Gastroesophageal sphincter (tissue), 4 donors: ENCODE measurements around the gene ZNF569. TPM values are rescaled to one million over a fixed set of nuclear protein-coding genes. Genes with fewer than 3 reads are reported as not detected.

Experiments used
- ATAC-seq: fragments of 150-250 bp; one replicate; pipeline ENCODE4 v1.9.1; 2016; ENCODE audit warnings: mild to moderate bottlenecking, moderate library complexity
- H3K27ac ChIP-seq, 4 donors: fragments of 200-600 bp; sonication (generic) in 3 of 4; 1 replicate in 3 of 4; 2 replicates in 1 of 4; pipeline ENCODE4 v1.5.1; 2016 to 2019
- H3K27me3 ChIP-seq: fragments of 200-600 bp; sonication (generic); one replicate; pipeline ENCODE4 v1.5.1; 2019
- H3K36me3 ChIP-seq, 2 donors: fragments of 200-600 bp; sonication (generic); one replicate each; pipeline ENCODE4 v1.5.1; 2019; ENCODE audit warnings: control low read depth in 1 of 2
- H3K4me1 ChIP-seq, 3 donors: fragments of 200-600 bp; sonication (generic); 1 replicate in 2 of 3; 2 replicates in 1 of 3; pipeline ENCODE4 v1.5.1; 2016 to 2019; ENCODE audit warnings: control low read depth in 2 of 3
- H3K4me3 ChIP-seq, 2 donors: fragments of 200-600 bp; sonication (generic); one replicate each; pipeline ENCODE4 v1.5.1; 2019; ENCODE audit warnings: mild to moderate bottlenecking in 1 of 2, moderate library complexity in 1 of 2
- H3K9me3 ChIP-seq, 3 donors: fragments of 200-600 bp; sonication (generic); one replicate each; pipeline ENCODE4 v1.5.1; 2017 to 2019; ENCODE audit warnings: control low read depth in 2 of 3
- CTCF ChIP-seq, 4 experiments: fragments of 200-600 bp in 2 of 4; fragments of 450-650 bp in 2 of 4; sonication (generic) in 1 of 4; IDR thresholded peaks; one replicate each; pipeline ENCODE4 v1.5.1; 2017 to 2019; ENCODE audit warnings: antibody characterized with exemption in 4 of 4, mild to moderate bottlenecking in 2 of 4, moderate library complexity in 2 of 4
- EP300 ChIP-seq: sonication (generic); formaldehyde crosslinking; IDR thresholded peaks from one replicate; pipeline ENCODE4 v1.6.1; 2017; ENCODE audit warnings: antibody characterized with exemption, mild to moderate bottlenecking
- POLR2A ChIP-seq, 2 donors: fragments of 450-650 bp; IDR thresholded peaks; one replicate each; pipeline ENCODE4 v1.6.1; 2017; ENCODE audit warnings: antibody characterized with exemption in 2 of 2, mild to moderate bottlenecking in 2 of 2, moderate library complexity in 1 of 2
- POLR2AphosphoS5 ChIP-seq: sonication (generic); formaldehyde crosslinking; IDR thresholded peaks from one replicate; pipeline ENCODE4 v1.6.1; 2017; ENCODE audit warnings: antibody characterized with exemption
- WGBS, 2 donors: methylation state at CpG; one replicate each; pipeline ENCODE4 v1.1.5; 2018; ENCODE audit warnings: low coverage in 1 of 2; 5-methylcytosine and 5-hydroxymethylcytosine counted together
- total RNA-seq, 4 donors: library from RNA; depleted of rRNA; stranded (reverse); fragments of >200 nt; gene quantifications; one replicate each; pipeline ENCODE4 v1.1.0, GENCODE V29; 2016

The ZNF569 gene
- total RNA-seq, 4 donors from 2014 or later, result 5.5 to 15.4 (median 6.9) TPM

- WGBS, 2 donors, result 0% methylated on average over 21 to 25 of the region's 40 CpGs
- TF ChIP-seq POLR2A (IDR thresholded peaks at IDR 0.05) (peak in 1 of 2 donors; percentile 18), CTCF (IDR thresholded peaks at IDR 0.05) (peak in 1 of 4 experiments; percentile 7), EP300 (no peak), POLR2AphosphoS5 (peak; percentile 84)
- peaks cover 0 to 6% (median 0%) of the 10 kb centered on the region in 3 donors for H3K9me3 ChIP-seq
- peaks cover 0 to 29% of the 10 kb centered on the region in 2 donors for H3K36me3 ChIP-seq
- H3K4me1 ChIP-seq, result peaks cover 0 to 22% (median 4%) of the 10 kb centered on the region in 3 donors
- no peaks in the 10 kb centered on the region for H3K27me3 ChIP-seq
- ATAC-seq, result peak; percentile 91
- peak within 1 kb of the TSS; percentile 79 to 90 (median 90) for H3K27ac ChIP-seq
- H3K4me3 ChIP-seq, result peak within 1 kb of the TSS; percentile 65 to 72
Measured at GRCh38 chr19:37506387-37507166, 39.3 kb upstream of the ZNF569 start, which contains the start of gene ZNF793. TSS of gene ZNF793 (plus strand) at chr19:37506939. CDS start at chr19:37523440, 16,501 bp downstream.

GRCh38 chr19:37505958-37506386 is 38.7 kb upstream of the ZNF569 start:
- WGBS, 2 donors, result 0% methylated on average over 9 to 11 of the region's 12 CpGs
- peak overlapping the region; percentile 79 to 90 (median 90) for H3K27ac ChIP-seq
- peak overlapping the region; percentile 65 to 72 for H3K4me3 ChIP-seq
- no peak for TF ChIP-seq EP300
- no peak for TF ChIP-seq POLR2AphosphoS5
- no peak for TF ChIP-seq POLR2A (IDR thresholded peaks at IDR 0.05)
- TF ChIP-seq CTCF (IDR thresholded peaks at IDR 0.05), result no peak
- H3K27me3 ChIP-seq, result no peaks in the 10 kb centered on the region
- ATAC-seq, result peak; percentile 6
- H3K36me3 ChIP-seq, result peaks cover 0 to 23% of the 10 kb centered on the region in 2 donors
- peaks cover 0 to 22% (median 4%) of the 10 kb centered on the region in 3 donors for H3K4me1 ChIP-seq
- H3K9me3 ChIP-seq, result peaks cover 0 to 6% (median 0%) of the 10 kb centered on the region in 3 donors

GRCh38 chr19:37492213-37492612 is 25.0 kb upstream of the ZNF569 start:
- Histone ChIP-seq H3K9me3 (peaks cover 0 to 82% (median 5%) of the 10 kb centered on the region in 3 donors), H3K4me1 (no peaks in the 10 kb centered on the region), H3K27me3 (no peaks in the 10 kb centered on the region), H3K27ac (no peak overlapping the region), H3K36me3 (no peaks in the 10 kb centered on the region), H3K4me3 (no peak overlapping the region)
- TF ChIP-seq EP300 (no peak), POLR2A (IDR thresholded peaks at IDR 0.05) (no peak), POLR2AphosphoS5 (no peak), CTCF (IDR thresholded peaks at IDR 0.05) (no peak)
- 57 to 58% methylated on average over 3 of the region's 3 CpGs for WGBS, 2 donors
- ATAC-seq, result no peak

- Histone ChIP-seq H3K27ac (no peak overlapping the region), H3K27me3 (no peaks in the 10 kb centered on the region), H3K4me1 (no peaks in the 10 kb centered on the region), H3K36me3 (peaks cover 9 to 73% of the 10 kb centered on the region in 2 donors), H3K4me3 (no peak overlapping the region), H3K9me3 (peaks cover 9 to 100% (median 11%) of the 10 kb centered on the region in 3 donors)
- TF ChIP-seq POLR2AphosphoS5 (no peak), CTCF (IDR thresholded peaks at IDR 0.05) (no peak), EP300 (no peak), POLR2A (IDR thresholded peaks at IDR 0.05) (no peak)
- no peak for ATAC-seq
- 89% methylated on average over 6 to 8 of the region's 8 CpGs for WGBS, 2 donors
Measured at GRCh38 chr19:37484406-37485168, 17.3 kb upstream of the ZNF569 start.
